ENCODE data around the gene CWF19L2.
"Not testable (repeated sequence)": the region's sequence is repeated elsewhere in the genome, so short reads cannot be mapped to it uniquely, and the experiment has no call there.

Gene CWF19L2

DNA sequence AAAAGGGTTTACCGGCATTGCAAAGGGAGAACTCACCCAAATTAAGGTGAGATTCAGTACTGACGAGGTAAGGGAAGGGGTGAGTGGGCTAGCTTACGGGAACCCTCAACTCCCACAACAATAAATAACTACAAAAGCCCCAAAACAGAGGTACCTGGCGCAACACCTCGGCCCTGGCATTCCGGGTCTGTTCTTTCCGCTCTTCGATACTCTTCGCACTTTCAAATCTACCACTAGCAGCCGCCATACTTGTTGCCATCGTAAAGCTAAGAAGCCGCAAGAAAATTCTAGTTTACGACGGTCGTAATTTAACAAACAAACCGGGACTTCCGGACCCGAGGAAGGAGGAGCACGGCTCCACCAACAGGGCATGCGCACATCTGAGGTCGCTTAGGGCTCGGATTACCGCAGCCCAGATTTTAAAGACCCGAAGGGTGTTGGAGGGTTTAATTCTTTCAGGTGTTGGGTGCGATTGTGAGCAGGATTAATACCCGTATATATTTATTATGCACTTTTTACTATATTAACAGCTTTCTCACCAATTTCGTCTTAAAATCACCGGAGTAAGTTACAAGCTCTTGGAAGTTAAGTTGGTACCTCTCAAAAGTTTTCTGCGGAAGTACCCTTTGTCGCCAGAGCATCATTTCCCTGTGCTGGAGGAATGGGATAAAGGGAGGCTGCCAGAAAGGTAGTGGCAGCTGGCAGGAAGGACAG lies at the start of gene CWF19L2:
Gene CWF19L2, minus strand, starts transcription at position 268 of the 714 bp plus-strand sequence. Its CDS starts 9 bp downstream, at position 259.
- Histone ChIP-seq H3K27ac (ENCODE audit: low read depth, low read length) (peak within 1 kb of the TSS; percentile 26), H3K27me3 (ENCODE audit: control insufficient read depth in 1 of 2, insufficient read depth in 2 of 2, low read length in 2 of 2) (no peaks in the 10 kb centered on the region), H3K9ac (ENCODE audit: low read depth in 1 of 2, low read length in 2 of 2) (peak within 1 kb of the TSS; percentile 79), H3K4me1 (ENCODE audit: control insufficient read depth in 1 of 2, insufficient read depth in 2 of 2, low read length in 2 of 2) (peaks cover 6% of the 10 kb centered on the region in 2 donors), H3K4me3 (ENCODE audit: low read depth in 1 of 2, low read length in 2 of 2) (peak within 1 kb of the TSS; percentile 98), H3K9me3 (ENCODE audit: control insufficient read depth in 1 of 2, low read length in 2 of 2) (no peaks in the 10 kb centered on the region), H3K36me3 (ENCODE audit: control insufficient read depth in 1 of 2, insufficient read depth in 2 of 2, low read length in 2 of 2) (peaks cover 3 to 13% of the 10 kb centered on the region in 2 donors)

DNA sequence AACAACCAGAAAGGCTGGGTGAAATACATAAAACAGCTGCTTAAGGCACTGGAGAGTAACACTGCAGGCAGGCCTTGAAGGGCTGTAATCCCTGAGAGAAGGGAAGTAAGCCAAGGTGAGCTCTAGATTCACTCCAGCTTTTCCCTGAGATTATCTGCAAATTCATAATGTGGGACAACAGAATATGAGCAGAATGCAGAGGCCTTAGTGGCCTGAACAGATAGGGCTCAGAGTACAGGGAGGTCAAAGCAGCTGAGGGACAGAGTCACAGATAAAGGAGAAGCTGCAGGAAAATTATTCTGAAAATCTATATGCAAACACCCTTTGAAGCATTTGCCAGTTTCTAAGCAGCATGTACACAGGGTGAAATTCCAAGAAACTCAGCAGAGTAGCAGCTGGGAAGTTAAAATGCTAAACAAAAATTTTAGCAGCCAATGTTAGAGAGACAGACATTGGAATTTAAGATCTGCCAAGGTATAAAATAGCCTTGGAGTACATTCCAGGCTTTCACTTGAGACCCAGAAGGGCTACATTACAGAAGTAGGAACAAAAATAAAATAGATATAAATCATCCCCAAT lies 48.1 kb upstream of the CWF19L2 start:
- H3K27me3 ChIP-seq (ENCODE audit: control insufficient read depth in 1 of 2, insufficient read depth in 2 of 2, low read length in 2 of 2), result no peaks in the 10 kb centered on the region
- no peak overlapping the region for H3K9ac ChIP-seq (ENCODE audit: low read depth in 1 of 2, low read length in 2 of 2)
- peaks cover 6 to 7% of the 10 kb centered on the region in 2 donors for H3K9me3 ChIP-seq (ENCODE audit: control insufficient read depth in 1 of 2, low read length in 2 of 2)
- H3K27ac ChIP-seq (ENCODE audit: low read depth, low read length), result no peak overlapping the region
- H3K4me1 ChIP-seq (ENCODE audit: control insufficient read depth in 1 of 2, insufficient read depth in 2 of 2, low read length in 2 of 2), result no peaks in the 10 kb centered on the region
- H3K36me3 ChIP-seq (ENCODE audit: control insufficient read depth in 1 of 2, insufficient read depth in 2 of 2, low read length in 2 of 2), result peaks cover 17 to 25% of the 10 kb centered on the region in 2 donors
- H3K4me3 ChIP-seq (ENCODE audit: low read depth in 1 of 2, low read length in 2 of 2), result no peak overlapping the region

DNA sequence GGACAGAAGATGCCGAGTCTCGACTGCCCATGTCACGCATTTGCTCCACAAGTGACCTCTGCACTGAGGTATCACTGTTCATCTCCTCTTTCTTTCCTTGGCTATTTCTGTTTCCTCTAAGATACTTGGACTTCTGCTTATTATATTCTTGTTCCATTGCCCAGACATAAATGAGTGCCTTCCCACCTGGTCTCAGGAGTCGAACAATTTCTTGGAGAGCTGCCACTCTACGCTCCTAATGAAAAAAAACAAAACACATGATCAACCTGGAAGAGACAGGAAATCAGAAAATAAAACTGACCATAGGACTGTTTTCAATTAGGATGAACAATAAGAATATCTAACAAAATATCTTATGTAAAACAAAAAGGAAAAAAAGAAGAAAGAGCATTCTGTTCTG lies 47.4 kb upstream of the CWF19L2 start:
- H3K36me3 ChIP-seq (ENCODE audit: control insufficient read depth in 1 of 2, insufficient read depth in 2 of 2, low read length in 2 of 2), result peaks cover 13 to 21% of the 10 kb centered on the region in 2 donors

DNA sequence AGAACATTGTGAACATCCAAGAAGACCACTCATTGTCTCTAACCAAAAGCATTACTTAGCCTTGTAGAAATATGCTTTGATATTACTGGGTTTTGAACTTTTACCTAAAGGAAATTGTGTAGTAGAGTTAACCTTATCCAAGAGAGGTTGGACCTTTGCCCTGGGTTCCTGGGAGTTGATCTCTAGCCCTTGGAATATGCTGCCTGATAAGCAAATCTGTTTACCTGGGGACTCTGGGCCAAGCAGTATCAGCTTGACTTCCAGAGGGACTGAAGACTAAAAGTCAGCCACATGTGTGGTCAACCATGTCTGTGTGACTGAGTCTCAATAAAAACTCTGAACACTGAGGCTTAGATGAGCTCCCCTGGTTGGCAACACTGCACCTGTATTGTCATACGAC lies 44.1 kb upstream of the CWF19L2 start:
- H3K27ac ChIP-seq (ENCODE audit: low read depth, low read length), result no peak overlapping the region

More for the DNA sequence above, 47.4 kb upstream of the CWF19L2 start:
- no peaks in the 10 kb centered on the region for H3K27me3 ChIP-seq (ENCODE audit: control insufficient read depth in 1 of 2, insufficient read depth in 2 of 2, low read length in 2 of 2)
- H3K9ac ChIP-seq (ENCODE audit: low read depth in 1 of 2, low read length in 2 of 2), result no peak overlapping the region
- H3K4me3 ChIP-seq (ENCODE audit: low read depth in 1 of 2, low read length in 2 of 2), result no peak overlapping the region
- H3K27ac ChIP-seq (ENCODE audit: low read depth, low read length), result no peak overlapping the region
- H3K4me1 ChIP-seq (ENCODE audit: control insufficient read depth in 1 of 2, insufficient read depth in 2 of 2, low read length in 2 of 2), result no peaks in the 10 kb centered on the region
- peaks cover 6 to 7% of the 10 kb centered on the region in 2 donors for H3K9me3 ChIP-seq (ENCODE audit: control insufficient read depth in 1 of 2, low read length in 2 of 2)

DNA sequence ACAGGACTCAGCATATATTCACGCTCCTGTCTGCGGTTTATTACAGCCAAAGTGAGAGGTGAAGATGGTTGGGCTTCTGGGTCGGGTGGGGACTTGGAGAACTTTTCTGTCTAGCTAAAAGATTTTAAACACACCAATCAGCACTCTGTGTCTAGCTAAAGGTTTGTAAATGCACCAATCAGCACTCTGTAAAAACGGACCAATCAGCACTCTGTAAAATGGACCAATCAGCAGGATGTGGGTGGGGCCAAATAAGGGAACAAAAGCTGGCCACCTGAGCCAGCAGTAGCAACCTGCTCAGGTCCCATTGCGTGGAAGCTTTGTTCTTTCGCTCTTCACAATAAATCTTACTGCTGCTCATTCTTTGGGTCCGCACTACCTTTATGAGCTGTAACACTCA lies 39.7 kb upstream of the CWF19L2 start:
- H3K27me3 ChIP-seq (ENCODE audit: control insufficient read depth in 1 of 2, insufficient read depth in 2 of 2, low read length in 2 of 2); H3K27ac ChIP-seq (ENCODE audit: low read depth, low read length); H3K9me3 ChIP-seq (ENCODE audit: control insufficient read depth in 1 of 2, low read length in 2 of 2); H3K4me1 ChIP-seq (ENCODE audit: control insufficient read depth in 1 of 2, insufficient read depth in 2 of 2, low read length in 2 of 2); H3K36me3 ChIP-seq (ENCODE audit: control insufficient read depth in 1 of 2, insufficient read depth in 2 of 2, low read length in 2 of 2); H3K4me3 ChIP-seq (ENCODE audit: low read depth in 1 of 2, low read length in 2 of 2); H3K9ac ChIP-seq (ENCODE audit: low read depth in 1 of 2, low read length in 2 of 2): not testable (repeated sequence)

More for the DNA sequence above, 44.1 kb upstream of the CWF19L2 start:
- peaks cover 6 to 7% of the 10 kb centered on the region in 2 donors for H3K9me3 ChIP-seq (ENCODE audit: control insufficient read depth in 1 of 2, low read length in 2 of 2)
- no peak overlapping the region for H3K9ac ChIP-seq (ENCODE audit: low read depth in 1 of 2, low read length in 2 of 2)
- peaks cover 13 to 21% of the 10 kb centered on the region in 2 donors for H3K36me3 ChIP-seq (ENCODE audit: control insufficient read depth in 1 of 2, insufficient read depth in 2 of 2, low read length in 2 of 2)
- no peaks in the 10 kb centered on the region for H3K27me3 ChIP-seq (ENCODE audit: control insufficient read depth in 1 of 2, insufficient read depth in 2 of 2, low read length in 2 of 2)
- H3K4me1 ChIP-seq (ENCODE audit: control insufficient read depth in 1 of 2, insufficient read depth in 2 of 2, low read length in 2 of 2), result no peaks in the 10 kb centered on the region
- no peak overlapping the region for H3K4me3 ChIP-seq (ENCODE audit: low read depth in 1 of 2, low read length in 2 of 2)

DNA sequence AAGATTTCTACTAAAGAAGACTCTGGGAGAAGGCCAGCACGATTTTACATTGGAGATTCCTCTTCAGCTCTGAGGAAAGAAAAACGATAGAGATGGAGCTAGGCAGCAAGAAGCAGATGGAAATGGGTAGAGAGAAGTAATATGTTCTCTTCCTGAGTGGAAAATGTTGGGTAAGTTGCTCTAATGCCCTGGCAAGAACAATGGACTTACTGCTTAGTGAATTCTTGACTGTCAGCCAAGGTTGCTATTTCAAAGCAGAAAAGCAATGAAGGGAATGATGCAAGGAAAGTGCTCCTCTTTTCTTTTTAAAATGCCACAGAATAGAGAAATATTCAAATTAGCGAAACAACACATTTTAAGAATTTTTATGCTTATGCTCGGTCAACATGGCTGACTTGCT lies 38.4 kb upstream of the CWF19L2 start:
- H3K27me3 ChIP-seq (ENCODE audit: control insufficient read depth in 1 of 2, insufficient read depth in 2 of 2, low read length in 2 of 2), result no peaks in the 10 kb centered on the region
- no peak overlapping the region for H3K9ac ChIP-seq (ENCODE audit: low read depth in 1 of 2, low read length in 2 of 2)
- H3K4me3 ChIP-seq (ENCODE audit: low read depth in 1 of 2, low read length in 2 of 2), result no peak overlapping the region
- H3K27ac ChIP-seq (ENCODE audit: low read depth, low read length), result no peak overlapping the region
- no peaks in the 10 kb centered on the region for H3K9me3 ChIP-seq (ENCODE audit: control insufficient read depth in 1 of 2, low read length in 2 of 2)
- H3K4me1 ChIP-seq (ENCODE audit: control insufficient read depth in 1 of 2, insufficient read depth in 2 of 2, low read length in 2 of 2), result no peaks in the 10 kb centered on the region
- H3K36me3 ChIP-seq (ENCODE audit: control insufficient read depth in 1 of 2, insufficient read depth in 2 of 2, low read length in 2 of 2), result no peaks in the 10 kb centered on the region

DNA sequence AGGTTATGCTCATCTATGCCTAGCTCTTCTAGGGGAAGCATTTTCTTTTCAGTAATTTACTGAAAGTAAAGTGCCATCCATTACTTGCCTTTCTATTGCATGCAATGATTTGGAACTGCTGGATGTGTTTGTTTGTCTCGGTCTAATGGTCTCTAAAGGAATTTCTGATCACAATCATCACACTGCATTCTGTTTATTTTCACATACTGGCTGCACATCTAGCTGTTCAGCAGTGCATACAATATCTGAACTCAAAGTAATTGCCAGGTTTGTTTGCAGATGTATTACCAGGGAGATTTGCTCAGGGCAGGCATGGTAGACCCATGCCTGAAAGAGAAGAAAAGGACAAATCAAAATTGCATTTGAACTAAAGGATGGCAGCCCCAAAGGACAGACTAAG lies 36.4 kb upstream of the CWF19L2 start:
- Histone ChIP-seq H3K27me3 (ENCODE audit: control insufficient read depth in 1 of 2, insufficient read depth in 2 of 2, low read length in 2 of 2) (no peaks in the 10 kb centered on the region), H3K36me3 (ENCODE audit: control insufficient read depth in 1 of 2, insufficient read depth in 2 of 2, low read length in 2 of 2) (no peaks in the 10 kb centered on the region), H3K4me3 (ENCODE audit: low read depth in 1 of 2, low read length in 2 of 2) (no peak overlapping the region), H3K9ac (ENCODE audit: low read depth in 1 of 2, low read length in 2 of 2) (no peak overlapping the region), H3K9me3 (ENCODE audit: control insufficient read depth in 1 of 2, low read length in 2 of 2) (no peaks in the 10 kb centered on the region), H3K27ac (ENCODE audit: low read depth, low read length) (no peak overlapping the region), H3K4me1 (ENCODE audit: control insufficient read depth in 1 of 2, insufficient read depth in 2 of 2, low read length in 2 of 2) (no peaks in the 10 kb centered on the region)

DNA sequence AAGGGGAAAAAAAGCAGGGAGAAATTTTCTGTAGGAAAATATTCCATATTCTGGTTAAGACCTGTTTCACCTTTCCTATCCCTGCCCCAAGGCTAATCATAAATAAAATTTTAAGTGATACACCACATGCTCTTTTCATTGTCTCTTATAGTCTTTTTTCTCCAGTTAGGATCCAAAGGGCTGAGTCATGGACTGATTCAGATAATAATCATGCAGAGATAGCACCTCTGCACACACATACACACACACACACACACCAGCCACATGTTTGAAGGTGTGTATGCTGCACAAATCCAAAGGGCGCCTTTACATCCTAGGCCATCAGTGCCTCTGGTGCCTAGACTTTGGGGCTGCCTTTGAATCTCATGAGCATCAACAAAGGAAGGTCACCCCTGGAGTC lies 35.5 kb upstream of the CWF19L2 start:
- Histone ChIP-seq H3K9me3 (ENCODE audit: control insufficient read depth in 1 of 2, low read length in 2 of 2) (no peaks in the 10 kb centered on the region), H3K4me3 (ENCODE audit: low read depth in 1 of 2, low read length in 2 of 2) (no peak overlapping the region), H3K4me1 (ENCODE audit: control insufficient read depth in 1 of 2, insufficient read depth in 2 of 2, low read length in 2 of 2) (no peaks in the 10 kb centered on the region), H3K27me3 (ENCODE audit: control insufficient read depth in 1 of 2, insufficient read depth in 2 of 2, low read length in 2 of 2) (no peaks in the 10 kb centered on the region), H3K36me3 (ENCODE audit: control insufficient read depth in 1 of 2, insufficient read depth in 2 of 2, low read length in 2 of 2) (no peaks in the 10 kb centered on the region), H3K9ac (ENCODE audit: low read depth in 1 of 2, low read length in 2 of 2) (no peak overlapping the region), H3K27ac (ENCODE audit: low read depth, low read length) (no peak overlapping the region)

DNA sequence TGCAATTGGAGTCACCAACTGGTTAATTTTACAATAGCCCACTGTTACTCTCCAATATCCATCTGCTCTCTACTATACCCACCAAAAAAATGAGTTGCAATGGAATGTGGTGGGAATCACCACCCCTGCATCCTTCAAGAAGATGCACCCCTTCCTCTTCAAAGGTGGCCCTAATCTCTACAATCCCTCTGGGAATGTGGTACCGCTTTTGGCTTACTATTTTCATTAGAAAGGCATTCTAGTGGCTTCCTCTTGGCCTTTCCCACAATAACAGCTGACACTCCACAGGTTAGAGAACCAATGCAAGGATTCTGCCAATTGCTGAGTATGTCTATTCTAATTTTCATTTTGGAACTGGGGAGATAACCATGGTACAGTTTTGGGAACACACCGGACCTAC lies 33.2 kb upstream of the CWF19L2 start:
- Histone ChIP-seq H3K36me3 (ENCODE audit: control insufficient read depth in 1 of 2, insufficient read depth in 2 of 2, low read length in 2 of 2) (no peaks in the 10 kb centered on the region), H3K9me3 (ENCODE audit: control insufficient read depth in 1 of 2, low read length in 2 of 2) (no peaks in the 10 kb centered on the region), H3K9ac (ENCODE audit: low read depth in 1 of 2, low read length in 2 of 2) (no peak overlapping the region), H3K27ac (ENCODE audit: low read depth, low read length) (no peak overlapping the region), H3K4me1 (ENCODE audit: control insufficient read depth in 1 of 2, insufficient read depth in 2 of 2, low read length in 2 of 2) (no peaks in the 10 kb centered on the region), H3K4me3 (ENCODE audit: low read depth in 1 of 2, low read length in 2 of 2) (no peak overlapping the region), H3K27me3 (ENCODE audit: control insufficient read depth in 1 of 2, insufficient read depth in 2 of 2, low read length in 2 of 2) (no peaks in the 10 kb centered on the region)

DNA sequence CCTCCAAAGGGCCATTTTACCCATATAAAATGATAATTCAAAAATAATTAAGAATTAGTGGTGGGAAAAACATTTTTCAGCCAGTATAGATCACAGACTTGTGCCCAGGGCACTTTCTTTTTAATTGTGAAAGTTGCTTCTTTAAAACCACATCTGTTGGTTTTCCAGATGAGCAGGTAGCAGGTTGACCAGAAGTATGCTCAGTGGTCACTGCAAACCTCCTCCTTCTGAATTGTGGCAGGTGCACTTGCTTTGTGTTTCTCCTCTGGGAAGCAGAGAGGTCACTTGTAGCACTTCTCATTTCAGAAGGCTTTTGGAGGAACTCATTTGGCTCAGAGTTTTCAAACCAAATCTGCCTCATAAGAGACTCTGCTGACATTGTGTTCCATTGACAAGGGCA lies 24.6 kb upstream of the CWF19L2 start:
- Histone ChIP-seq H3K27me3 (ENCODE audit: control insufficient read depth in 1 of 2, insufficient read depth in 2 of 2, low read length in 2 of 2) (no peaks in the 10 kb centered on the region), H3K4me3 (ENCODE audit: low read depth in 1 of 2, low read length in 2 of 2) (no peak overlapping the region), H3K27ac (ENCODE audit: low read depth, low read length) (no peak overlapping the region), H3K36me3 (ENCODE audit: control insufficient read depth in 1 of 2, insufficient read depth in 2 of 2, low read length in 2 of 2) (no peaks in the 10 kb centered on the region), H3K4me1 (ENCODE audit: control insufficient read depth in 1 of 2, insufficient read depth in 2 of 2, low read length in 2 of 2) (no peaks in the 10 kb centered on the region), H3K9ac (ENCODE audit: low read depth in 1 of 2, low read length in 2 of 2) (no peak overlapping the region), H3K9me3 (ENCODE audit: control insufficient read depth in 1 of 2, low read length in 2 of 2) (no peaks in the 10 kb centered on the region)
